GM12864 (cell line): ENCODE measurements around the gene ZNF101.

ENCODE experiments used
- DNase-seq: peaks from one replicate; pipeline ENCODE4 v3.0.0-alpha.2; 2011; ENCODE audit warnings: low read depth
- H3K4me3 ChIP-seq: 2 replicates; pipeline ENCODE4 v1.5.1; 2011; ENCODE audit warnings: mild to moderate bottlenecking, low read depth, low read length, control low read depth
- TF ChIP-seq, protein P1 (sequence below): IDR thresholded peaks from 2 replicates; pipeline ENCODE4 v1.5.1; 2011; ENCODE audit warnings: low read depth, mild to moderate bottlenecking, moderate library complexity, low read length, control low read depth, inconsistent platforms; ENCODE audit errors: missing control alignments

Gene ZNF101

DNA sequence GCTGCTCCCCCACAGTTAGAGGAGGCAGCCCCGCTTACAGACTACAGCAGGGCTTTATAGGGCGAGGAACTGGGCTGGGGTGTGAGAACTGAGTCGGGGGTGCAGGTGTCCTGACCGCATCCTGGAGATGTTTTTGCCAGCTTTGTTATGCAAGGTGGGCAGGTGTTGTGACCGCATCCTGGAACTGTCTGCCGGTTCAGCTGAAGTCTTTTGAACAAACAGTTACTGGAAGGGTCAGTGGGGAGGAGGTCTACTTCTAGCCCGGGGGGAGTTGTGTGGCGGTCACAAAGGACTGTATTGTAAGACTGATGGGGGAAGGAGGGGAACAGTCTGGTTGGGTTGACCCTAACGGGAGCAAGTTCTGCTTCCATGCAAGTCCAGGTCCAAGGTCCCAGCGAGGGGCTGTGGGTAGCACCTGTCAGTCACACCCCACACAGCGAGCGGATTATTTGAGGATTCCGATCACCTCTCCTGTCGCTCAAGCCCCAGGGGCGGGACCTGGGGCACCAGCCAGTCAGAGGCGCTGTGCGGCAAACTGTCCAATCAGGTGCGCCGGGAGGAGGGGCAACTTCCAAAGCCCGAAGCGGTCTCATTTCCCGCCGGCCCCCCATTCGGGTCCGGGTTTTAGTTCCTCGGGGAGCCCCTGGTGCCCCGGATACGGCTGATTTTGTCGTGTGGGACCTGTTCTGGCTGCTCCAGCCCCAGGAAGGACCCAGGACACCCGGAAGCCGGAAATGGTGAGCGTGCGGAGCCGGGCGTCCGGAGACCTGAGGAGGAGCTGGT lies at the start of gene ZNF101:
ZNF101 (plus strand) TSS at position 610 of the 783 bp plus-strand sequence; CDS start at position 735, 125 bp downstream.
- TF ChIP-seq, protein P1, sequence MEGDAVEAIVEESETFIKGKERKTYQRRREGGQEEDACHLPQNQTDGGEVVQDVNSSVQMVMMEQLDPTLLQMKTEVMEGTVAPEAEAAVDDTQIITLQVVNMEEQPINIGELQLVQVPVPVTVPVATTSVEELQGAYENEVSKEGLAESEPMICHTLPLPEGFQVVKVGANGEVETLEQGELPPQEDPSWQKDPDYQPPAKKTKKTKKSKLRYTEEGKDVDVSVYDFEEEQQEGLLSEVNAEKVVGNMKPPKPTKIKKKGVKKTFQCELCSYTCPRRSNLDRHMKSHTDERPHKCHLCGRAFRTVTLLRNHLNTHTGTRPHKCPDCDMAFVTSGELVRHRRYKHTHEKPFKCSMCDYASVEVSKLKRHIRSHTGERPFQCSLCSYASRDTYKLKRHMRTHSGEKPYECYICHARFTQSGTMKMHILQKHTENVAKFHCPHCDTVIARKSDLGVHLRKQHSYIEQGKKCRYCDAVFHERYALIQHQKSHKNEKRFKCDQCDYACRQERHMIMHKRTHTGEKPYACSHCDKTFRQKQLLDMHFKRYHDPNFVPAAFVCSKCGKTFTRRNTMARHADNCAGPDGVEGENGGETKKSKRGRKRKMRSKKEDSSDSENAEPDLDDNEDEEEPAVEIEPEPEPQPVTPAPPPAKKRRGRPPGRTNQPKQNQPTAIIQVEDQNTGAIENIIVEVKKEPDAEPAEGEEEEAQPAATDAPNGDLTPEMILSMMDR = no peak
- peak; percentile 95 for DNase-seq
- H3K4me3 ChIP-seq = peak within 1 kb of the TSS; percentile 95

DNA sequence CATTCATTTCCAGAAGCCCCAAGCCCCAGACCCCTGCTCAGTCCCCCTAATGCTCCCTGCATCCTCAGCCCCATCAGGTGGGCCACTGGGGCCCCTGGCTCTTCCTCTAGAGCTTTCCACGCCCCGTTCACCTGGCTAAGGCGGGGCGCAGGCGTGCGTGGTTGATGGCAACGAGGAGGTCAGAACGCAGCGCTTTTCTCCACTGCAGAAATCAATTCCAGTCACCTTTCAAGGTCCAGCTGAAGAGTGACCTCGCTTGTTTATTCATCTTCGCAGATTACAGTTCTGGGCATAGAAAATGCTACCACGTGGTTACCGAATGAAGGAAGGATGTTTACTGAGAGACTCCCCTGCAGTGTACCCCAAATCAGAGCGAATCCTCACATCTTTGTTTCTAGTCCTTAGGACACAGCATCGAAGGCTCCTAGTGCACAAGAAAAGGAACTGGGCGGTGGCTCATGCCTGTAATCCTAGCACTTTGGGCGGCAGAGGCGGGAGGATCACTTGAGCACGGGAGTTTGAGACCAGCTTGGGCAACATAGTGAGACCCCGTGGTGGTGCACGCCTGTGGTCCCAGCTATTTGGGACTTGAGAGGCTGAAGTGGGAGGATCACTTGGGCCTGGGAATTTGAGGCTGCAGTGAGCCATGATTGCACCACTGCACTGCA lies 49.3 kb upstream of the ZNF101 start:
- H3K4me3 ChIP-seq = peak overlapping the region; percentile 36; the same call in 1 of the 2 replicates
- no peak for DNase-seq

DNA sequence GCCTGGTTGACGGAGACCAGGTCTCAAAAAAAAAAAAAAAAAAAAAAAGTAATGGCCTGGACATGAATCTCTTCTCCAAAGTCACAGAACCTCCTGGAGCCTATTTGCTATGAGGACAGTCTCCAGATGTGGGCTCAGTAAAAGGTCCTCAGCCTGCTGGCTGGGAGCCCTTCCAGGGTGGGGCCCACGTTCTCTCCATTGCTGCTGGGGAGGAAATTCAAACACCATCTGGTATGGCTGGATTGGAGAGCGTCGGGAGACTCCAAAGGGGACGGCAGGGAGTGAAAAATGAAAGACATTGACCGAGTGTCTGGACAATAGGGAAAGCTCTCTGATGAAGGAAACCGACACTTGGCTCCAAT lies 48.8 kb upstream of the ZNF101 start:
- DNase-seq = no peak
- TF ChIP-seq, protein P1 = no peak
- H3K4me3 ChIP-seq = no peak overlapping the region

More for the DNA sequence above, 49.3 kb upstream of the ZNF101 start:
- TF ChIP-seq, protein P1 = no peak

DNA sequence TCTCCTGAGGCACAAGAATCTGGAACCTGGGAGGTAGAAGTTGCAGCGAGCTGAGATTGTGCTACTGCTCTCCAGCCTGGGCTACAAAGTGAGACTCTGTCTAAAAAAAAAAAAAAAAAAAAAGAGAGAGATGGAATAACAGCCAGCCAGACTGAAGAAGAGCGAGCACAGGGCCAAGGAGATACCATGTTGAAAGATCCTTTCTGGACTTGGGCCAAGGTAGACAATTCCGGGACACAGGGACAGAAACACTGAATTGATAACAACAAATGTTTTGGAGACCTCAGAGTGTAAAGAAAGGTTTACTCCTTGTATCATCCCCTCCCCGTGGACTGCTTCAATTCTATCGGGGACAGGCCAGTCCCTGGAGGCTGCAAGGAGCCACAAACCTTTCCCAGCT lies 45.3 kb upstream of the ZNF101 start:
- TF ChIP-seq, protein P1 = no peak
- no peak overlapping the region for H3K4me3 ChIP-seq
- no peak for DNase-seq

DNA sequence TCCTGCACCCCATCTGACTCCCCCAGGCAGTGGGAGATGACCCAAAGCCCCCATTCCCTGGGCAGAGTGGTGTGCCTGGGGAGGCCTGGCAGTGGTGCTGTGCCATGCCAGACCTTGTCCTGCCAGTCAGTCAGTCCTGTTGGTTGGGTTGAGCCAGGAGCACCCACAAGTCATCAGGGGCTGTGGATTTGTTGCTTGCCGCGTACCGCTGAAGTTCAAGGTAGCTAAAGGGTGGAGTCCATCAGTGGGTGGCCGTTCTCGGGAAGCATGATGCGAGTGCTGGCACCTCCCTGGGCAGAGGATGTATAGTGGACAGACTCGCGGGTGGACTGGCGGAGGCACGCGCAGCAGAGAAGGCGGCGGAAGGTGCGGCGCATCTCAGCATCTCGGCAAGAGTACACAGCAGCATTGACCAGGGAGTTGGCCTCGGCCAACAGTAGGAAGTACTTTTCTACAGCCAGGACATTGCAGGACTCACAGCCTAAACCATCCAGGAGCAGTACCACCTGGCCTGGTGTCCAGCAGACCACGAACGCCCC lies 44.5 kb upstream of the ZNF101 start:
- DNase-seq = no peak
- TF ChIP-seq, protein P1 = no peak
- no peak overlapping the region for H3K4me3 ChIP-seq

DNA sequence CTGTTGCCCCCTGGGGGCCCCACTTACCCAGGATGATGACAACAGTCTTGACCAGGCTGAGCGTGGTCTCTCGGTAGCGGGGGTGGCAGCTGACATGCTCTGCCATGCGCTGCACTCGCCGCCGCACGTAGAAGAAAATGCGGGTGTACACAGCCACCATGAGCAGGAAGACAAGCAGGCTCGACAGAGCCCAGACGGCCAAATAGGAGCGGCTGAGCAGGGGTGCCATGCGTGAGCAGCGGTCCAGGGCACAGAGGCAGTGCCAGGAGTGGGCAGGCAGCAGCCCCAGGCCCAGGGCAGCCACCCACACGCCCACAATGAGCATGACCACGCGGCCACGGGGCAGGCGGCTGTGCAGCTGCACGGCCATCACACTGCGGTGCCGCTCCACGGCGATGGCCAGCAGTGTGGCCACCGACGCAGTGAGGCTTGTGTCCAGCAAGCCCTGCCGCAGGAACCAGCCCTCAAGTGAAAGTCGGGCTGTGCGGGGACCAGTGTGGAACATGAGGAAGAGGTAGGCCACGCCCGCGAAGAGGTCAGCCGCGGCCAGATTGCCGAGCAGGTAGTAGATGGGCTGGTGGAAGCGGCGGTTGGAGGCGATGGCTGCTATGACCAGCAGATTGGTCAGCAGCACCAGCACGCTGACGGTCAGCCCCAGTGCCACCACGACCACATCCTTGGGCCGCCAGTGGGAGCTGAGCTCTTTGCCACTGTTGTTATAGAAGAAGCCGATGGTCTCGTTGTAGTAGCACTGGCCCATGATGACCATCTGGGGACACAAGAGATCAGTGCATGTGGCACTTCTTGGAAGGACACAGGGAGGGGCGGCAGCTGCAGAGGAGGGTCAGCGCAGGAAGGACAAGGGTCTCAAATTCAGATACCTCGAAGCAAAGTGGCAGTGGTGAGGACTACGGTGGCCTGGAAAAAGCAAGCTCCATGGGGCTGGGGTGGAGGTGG lies 41.8 kb upstream of the ZNF101 start:
- TF ChIP-seq, protein P1 = no peak
- no peak for DNase-seq
- H3K4me3 ChIP-seq = peak overlapping the region; percentile 67
